ENCODE data around the gene CRB3. TPM values are rescaled to one million over a fixed set of nuclear protein-coding genes. Genes with fewer than 3 reads are reported as not detected.
A peak's percentile ranks its signal among the peaks of the same experiment; 100 is the strongest.

The CRB3 gene
- total and polyA plus RNA-seq, 9 of the 15 experiments (the other 6 are each of a cell fraction or from before 2014, with no cell fraction given): 0.49 TPM; not detected in 8

DNA sequence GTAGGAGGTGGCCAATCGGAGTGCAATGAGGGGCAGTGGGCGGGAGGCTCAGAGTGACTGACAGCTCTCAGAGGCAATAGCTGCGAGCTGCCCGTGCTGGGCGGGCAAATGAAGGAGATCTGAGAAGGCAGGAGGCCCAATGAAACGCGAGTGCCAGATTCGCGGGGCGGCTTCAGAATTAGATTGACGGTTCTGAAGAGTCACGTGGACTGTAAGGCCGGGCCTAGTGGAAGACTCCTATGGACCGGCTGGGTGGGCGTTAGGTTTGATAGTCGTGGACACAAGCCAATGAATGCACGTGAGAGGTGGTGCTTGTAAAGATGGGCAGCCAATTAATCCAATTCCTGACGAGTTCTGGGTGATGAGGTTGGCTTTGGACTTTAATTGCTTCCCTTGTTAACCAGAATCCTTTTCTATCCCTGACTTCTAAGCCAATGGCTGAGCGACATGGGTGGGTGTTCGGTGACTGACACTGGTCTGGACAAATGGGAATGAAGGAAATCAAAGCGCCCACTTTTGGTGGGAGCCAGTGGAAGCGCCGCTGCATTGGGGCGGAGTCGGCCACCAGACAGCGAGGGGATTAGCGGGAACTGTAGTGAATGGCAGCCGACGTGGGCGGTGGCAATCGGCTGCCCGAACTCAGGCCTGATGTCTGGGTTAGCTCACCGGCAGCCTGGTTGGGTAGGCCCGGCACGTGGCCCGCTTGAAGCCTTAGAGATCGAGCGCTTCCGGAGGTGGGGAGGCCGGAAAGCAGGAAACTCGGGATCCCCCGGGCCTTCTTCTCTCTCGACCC is 38.9 kb upstream of the CRB3 start (continued):
- TF ChIP-seq SETDB1 (IDR thresholded peaks at IDR 0.05; ENCODE audit: low read length) (no peak), FOXM1 (IDR thresholded peaks at IDR 0.05; ENCODE audit: low read depth) (peak; percentile 77), FOXM1 (CRISPR knock-in tag; IDR thresholded peaks at IDR 0.05; ENCODE audit: low read depth) (peak; percentile 95), CBX1 (IDR thresholded peaks at IDR 0.05; ENCODE audit: low read depth) (peak; percentile 76), IRF2 (CRISPR knock-in tag; IDR thresholded peaks at IDR 0.05) (no peak), STAG1 (CRISPR knock-in tag; IDR thresholded peaks at IDR 0.05; ENCODE audit: borderline replicate concordance) (no peak), ZNF436 (CRISPR knock-in tag; IDR thresholded peaks at IDR 0.05) (no peak), TCF7L2 (IDR thresholded peaks at IDR 0.05; ENCODE audit: low read depth, low read length) (no peak), CSDE1 (IDR thresholded peaks at IDR 0.05) (no peak), KLF13 (tag; IDR thresholded peaks at IDR 0.05; ENCODE audit: borderline replicate concordance, low read depth) (peak; percentile 85; the same call in 1 of the 2 replicates), PTTG1 (tag; IDR thresholded peaks at IDR 0.05; ENCODE audit: low read depth) (no peak), ARID1B (IDR thresholded peaks at IDR 0.05) (no peak)
- TF ChIP-seq, protein P1, sequence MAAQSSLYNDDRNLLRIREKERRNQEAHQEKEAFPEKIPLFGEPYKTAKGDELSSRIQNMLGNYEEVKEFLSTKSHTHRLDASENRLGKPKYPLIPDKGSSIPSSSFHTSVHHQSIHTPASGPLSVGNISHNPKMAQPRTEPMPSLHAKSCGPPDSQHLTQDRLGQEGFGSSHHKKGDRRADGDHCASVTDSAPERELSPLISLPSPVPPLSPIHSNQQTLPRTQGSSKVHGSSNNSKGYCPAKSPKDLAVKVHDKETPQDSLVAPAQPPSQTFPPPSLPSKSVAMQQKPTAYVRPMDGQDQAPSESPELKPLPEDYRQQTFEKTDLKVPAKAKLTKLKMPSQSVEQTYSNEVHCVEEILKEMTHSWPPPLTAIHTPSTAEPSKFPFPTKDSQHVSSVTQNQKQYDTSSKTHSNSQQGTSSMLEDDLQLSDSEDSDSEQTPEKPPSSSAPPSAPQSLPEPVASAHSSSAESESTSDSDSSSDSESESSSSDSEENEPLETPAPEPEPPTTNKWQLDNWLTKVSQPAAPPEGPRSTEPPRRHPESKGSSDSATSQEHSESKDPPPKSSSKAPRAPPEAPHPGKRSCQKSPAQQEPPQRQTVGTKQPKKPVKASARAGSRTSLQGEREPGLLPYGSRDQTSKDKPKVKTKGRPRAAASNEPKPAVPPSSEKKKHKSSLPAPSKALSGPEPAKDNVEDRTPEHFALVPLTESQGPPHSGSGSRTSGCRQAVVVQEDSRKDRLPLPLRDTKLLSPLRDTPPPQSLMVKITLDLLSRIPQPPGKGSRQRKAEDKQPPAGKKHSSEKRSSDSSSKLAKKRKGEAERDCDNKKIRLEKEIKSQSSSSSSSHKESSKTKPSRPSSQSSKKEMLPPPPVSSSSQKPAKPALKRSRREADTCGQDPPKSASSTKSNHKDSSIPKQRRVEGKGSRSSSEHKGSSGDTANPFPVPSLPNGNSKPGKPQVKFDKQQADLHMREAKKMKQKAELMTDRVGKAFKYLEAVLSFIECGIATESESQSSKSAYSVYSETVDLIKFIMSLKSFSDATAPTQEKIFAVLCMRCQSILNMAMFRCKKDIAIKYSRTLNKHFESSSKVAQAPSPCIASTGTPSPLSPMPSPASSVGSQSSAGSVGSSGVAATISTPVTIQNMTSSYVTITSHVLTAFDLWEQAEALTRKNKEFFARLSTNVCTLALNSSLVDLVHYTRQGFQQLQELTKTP (IDR thresholded peaks at IDR 0.05; ENCODE audit: low read depth in 1 of 2, partially characterized antibody in 2 of 2): peak in 1 of 2 experiments; percentile 70
- TF ChIP-seq, protein P2, sequence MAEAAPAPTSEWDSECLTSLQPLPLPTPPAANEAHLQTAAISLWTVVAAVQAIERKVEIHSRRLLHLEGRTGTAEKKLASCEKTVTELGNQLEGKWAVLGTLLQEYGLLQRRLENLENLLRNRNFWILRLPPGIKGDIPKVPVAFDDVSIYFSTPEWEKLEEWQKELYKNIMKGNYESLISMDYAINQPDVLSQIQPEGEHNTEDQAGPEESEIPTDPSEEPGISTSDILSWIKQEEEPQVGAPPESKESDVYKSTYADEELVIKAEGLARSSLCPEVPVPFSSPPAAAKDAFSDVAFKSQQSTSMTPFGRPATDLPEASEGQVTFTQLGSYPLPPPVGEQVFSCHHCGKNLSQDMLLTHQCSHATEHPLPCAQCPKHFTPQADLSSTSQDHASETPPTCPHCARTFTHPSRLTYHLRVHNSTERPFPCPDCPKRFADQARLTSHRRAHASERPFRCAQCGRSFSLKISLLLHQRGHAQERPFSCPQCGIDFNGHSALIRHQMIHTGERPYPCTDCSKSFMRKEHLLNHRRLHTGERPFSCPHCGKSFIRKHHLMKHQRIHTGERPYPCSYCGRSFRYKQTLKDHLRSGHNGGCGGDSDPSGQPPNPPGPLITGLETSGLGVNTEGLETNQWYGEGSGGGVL (CRISPR knock-in tag; IDR thresholded peaks at IDR 0.05): no peak
- TF ChIP-seq, protein P3, sequence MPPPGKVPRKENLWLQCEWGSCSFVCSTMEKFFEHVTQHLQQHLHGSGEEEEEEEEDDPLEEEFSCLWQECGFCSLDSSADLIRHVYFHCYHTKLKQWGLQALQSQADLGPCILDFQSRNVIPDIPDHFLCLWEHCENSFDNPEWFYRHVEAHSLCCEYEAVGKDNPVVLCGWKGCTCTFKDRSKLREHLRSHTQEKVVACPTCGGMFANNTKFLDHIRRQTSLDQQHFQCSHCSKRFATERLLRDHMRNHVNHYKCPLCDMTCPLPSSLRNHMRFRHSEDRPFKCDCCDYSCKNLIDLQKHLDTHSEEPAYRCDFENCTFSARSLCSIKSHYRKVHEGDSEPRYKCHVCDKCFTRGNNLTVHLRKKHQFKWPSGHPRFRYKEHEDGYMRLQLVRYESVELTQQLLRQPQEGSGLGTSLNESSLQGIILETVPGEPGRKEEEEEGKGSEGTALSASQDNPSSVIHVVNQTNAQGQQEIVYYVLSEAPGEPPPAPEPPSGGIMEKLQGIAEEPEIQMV (tag; conservative IDR thresholded peaks at IDR 0.05; ENCODE audit: low read depth): peak; percentile 78
- TF ChIP-seq, protein P4, sequence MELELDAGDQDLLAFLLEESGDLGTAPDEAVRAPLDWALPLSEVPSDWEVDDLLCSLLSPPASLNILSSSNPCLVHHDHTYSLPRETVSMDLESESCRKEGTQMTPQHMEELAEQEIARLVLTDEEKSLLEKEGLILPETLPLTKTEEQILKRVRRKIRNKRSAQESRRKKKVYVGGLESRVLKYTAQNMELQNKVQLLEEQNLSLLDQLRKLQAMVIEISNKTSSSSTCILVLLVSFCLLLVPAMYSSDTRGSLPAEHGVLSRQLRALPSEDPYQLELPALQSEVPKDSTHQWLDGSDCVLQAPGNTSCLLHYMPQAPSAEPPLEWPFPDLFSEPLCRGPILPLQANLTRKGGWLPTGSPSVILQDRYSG (tag; conservative IDR thresholded peaks at IDR 0.05; ENCODE audit: low read depth): peak; percentile 95
- TF ChIP-seq, protein P5, sequence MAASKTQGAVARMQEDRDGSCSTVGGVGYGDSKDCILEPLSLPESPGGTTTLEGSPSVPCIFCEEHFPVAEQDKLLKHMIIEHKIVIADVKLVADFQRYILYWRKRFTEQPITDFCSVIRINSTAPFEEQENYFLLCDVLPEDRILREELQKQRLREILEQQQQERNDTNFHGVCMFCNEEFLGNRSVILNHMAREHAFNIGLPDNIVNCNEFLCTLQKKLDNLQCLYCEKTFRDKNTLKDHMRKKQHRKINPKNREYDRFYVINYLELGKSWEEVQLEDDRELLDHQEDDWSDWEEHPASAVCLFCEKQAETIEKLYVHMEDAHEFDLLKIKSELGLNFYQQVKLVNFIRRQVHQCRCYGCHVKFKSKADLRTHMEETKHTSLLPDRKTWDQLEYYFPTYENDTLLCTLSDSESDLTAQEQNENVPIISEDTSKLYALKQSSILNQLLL (CRISPR knock-in tag; IDR thresholded peaks at IDR 0.05; ENCODE audit: borderline replicate concordance): no peak

All from K562 (cell line).